Activated T-helper 9 cell treated with anti-CD3 and anti-CD28 coated beads, Interleukin-2, amount 50 U/mL, for 16 hours (primary cell): ENCODE measurements around the gene NRXN2.
"Not testable (repeated sequence)": the region's sequence is repeated elsewhere in the genome, so short reads cannot be mapped to it uniquely, and the experiment has no call there.

Source experiments
- DNase-seq: peaks from one replicate; pipeline ENCODE4 v3.0.0-alpha.2; 2020; ENCODE audit warnings: low read depth

NRXN2 gene

DNA sequence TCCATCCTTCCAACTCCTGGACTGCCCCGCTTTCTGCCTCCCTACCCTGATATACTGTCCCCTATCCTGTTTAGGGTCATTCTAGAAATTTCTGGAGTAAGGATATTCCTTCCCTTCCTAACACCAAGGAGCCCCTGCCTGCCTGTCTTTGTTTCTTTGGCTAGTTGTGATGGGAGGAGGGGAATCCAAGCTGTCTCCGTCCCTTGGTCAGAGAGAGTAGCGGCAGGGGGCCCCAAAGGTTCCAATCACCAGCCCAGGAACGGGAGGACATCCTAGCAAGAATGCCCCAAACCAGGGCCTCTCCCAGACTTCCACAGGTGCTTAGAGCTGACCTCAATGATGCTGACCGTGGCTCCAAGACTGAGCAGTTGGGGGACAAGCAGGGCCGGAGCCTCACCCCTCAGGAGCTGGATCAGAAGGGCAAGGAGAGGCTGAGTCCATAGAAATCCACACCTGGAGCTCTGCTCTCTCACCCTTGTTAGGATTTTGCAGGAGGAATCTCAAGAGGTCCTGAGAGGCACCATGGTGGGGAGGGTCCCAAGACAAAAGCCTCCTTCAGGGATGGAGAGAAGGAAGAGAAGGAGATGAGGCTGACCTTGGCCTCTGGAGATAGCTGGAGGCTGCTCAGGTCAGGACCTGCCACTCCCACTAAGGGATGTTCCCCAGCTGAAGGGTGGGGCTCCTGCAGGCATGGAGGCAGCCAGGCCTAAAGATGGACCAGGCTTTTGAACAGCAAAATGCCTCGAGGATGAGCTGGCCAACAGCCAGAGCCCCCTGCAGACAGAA, 118.3 kb downstream of the NRXN2 start:
- DNase-seq: no peak

GRCh38 chr11:64603411-64604110, 119.4 kb downstream of the NRXN2 start:
- no peak for DNase-seq

- no peak for DNase-seq
Observed at GRCh38 chr11:64602466-64603070, 120.4 kb downstream of the NRXN2 start.

DNA sequence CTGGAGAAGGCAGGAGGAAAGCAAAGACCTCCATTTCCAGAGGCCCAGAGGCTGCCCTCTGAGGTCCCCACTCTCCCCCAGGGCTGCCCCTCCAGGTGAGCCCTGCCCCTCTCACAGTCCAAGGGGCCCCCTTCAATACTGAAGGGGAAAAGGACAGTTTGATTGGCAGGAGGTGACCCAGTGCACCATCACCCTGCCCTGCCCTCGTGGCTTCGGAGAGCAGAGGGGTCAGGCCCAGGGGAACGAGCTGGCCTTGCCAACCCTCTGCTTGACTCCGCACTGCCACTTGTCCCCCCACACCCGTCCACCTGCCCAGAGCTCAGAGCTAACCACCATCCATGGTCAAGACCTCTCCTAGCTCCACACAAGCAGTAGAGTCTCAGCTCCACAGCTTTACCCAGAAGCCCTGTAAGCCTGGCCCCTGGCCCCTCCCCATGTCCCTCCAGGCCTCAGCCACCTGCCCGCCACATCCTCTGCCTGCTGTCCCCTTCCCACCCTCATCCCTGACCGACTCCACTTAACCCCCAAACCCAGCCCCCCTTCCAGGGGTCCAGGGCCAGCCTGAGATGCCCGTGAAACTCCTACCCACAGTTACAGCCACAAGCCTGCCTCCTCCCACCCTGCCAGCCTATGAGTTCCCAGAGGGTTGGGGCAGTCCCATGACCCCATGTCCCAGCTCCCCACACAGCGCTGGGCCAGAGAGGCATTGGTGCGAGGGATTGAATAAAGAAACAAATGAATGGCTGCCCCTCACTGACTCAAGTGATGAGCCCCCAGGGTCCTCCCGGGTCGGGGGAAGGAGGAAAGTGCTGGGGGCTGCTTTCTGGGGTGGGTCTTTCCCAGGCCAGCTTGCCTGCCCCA, 121.2 kb downstream of the NRXN2 start:
- DNase-seq: no peak

GRCh38 chr11:64600281-64600992, 122.6 kb downstream of the NRXN2 start:
- no peak for DNase-seq

DNA sequence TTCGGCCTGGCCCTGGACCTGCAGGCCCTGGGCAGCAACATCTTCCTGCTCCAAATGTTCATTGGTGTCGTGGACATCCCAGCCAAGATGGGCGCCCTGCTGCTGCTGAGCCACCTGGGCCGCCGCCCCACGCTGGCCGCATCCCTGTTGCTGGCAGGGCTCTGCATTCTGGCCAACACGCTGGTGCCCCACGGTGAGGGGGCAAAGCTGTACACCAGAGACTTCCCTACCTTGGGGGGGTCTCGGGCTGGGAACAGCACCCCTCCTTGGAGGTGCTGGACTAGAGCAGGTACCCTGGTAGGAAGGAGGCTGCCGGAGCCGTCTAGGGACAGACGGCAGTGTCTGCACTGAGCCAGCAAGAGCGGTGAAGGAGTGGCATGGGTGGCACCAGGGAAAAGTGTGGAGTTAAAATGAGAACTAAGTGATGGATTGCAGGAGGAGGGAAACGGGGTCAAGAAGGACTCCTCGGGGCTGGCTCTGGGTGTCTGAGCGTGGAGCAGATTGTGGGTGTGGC, 123.2 kb downstream of the NRXN2 start:
- no peak for DNase-seq

- no peak for DNase-seq
Observed at GRCh38 chr11:64598797-64599697, 124.0 kb downstream of the NRXN2 start.

DNA sequence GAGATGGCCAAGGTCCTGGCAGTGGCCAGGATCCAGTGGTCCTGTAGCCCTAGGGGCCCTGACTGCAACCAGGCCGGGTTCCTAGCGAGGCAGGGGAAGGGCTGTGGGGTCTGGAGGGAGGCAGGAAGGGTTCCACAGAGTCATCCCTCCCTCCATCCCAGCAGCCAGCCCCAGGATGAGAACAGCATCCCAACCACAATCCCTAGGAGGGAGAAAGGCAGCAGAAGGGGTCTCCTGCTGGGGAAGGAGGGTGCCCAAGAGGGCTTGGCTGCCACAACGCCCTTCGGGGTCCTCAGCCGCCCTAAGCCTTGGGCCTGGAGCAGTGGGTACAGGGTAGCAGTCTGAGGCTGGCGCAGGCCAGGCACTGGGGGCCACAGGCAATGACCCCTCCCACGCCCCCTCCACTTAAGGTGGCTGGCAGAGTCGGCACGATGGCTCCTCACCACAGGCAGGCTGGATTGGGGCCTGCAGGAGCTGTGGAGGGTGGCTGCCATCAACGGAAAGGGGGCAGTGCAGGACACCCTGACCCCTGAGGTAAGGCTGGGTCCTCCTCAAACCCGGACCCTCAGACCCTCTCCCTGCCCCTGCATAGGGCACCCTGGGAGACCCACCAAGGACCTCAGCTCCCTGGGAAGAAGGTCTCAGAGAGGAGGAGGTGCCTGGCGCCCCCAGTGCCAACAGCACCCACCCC, 124.7 kb downstream of the NRXN2 start:
- no peak for DNase-seq

DNA sequence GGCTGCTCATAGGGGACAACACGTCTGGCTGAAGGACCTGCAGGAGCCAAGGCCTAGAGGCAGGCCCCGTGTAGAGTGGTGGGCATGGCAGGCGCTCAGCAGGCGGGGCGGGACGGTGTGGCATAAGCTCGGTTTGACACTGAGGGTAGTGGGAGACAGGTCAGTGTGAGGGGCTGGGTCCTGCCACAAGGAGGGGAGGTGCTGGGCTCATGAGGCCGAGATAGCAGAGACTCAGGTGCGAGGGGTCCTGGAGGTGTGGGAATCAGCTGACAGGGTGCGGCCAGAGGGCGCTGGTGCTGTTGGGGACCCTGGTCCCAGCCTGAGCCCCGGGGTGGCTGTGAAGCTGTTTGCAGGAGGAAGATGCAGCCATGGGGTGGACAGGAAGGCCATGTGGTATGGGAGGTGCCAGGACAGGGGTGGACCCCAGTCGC, 125.3 kb downstream of the NRXN2 start:
- DNase-seq: no peak

DNA sequence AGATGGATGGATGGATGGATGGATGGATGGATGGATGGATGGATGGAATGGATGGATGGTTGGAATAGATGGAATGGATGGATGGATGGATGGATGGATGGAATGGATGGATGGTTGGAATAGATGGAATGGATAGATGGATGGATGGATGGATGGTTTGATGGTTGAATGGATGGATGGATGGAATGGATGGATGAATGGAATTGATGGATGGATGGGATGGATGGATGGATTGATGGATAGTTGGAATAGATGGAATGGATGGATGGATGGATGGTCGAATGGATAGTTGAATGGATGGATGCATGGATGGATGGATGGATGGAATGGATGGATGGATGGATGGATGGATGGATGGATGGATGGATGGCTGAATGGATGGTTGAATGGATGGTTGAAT, 127.1 kb downstream of the NRXN2 start:
- not testable (repeated sequence) for DNase-seq

DNA sequence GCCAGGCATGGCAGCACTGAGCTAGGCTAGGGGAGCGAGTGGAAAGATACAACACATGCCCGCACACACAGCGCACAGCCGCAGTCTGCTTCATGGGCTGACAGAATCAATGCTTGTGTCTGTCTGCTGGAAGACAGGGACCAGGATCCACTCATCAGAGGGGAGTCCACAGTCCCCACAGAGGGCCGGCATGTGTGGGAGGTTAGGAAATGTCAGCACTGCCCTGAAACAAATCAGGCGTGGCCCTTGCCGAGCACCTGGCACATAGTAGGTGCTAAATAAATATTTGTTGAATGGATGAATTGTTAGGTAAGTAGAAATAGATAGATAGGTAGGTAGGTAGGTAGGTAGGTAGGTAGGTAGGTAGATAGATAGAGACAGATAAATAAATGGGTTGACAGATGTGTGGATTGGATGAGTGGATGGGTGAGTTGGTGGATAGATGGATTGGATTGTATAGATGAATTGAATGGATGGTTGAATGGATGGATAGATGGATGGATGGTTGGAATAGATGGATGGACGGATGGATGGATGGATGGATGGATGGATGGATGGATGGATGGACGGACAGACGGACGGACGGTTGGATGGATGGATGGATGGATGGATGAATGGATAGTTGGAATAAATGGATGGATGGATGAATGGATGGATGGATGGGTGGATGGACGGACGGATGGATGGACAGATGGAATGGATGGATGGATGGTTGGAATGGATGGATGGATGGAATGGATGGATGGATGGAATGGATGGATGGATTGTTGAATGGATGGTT, 128.6 kb downstream of the NRXN2 start:
- DNase-seq: no peak

DNA sequence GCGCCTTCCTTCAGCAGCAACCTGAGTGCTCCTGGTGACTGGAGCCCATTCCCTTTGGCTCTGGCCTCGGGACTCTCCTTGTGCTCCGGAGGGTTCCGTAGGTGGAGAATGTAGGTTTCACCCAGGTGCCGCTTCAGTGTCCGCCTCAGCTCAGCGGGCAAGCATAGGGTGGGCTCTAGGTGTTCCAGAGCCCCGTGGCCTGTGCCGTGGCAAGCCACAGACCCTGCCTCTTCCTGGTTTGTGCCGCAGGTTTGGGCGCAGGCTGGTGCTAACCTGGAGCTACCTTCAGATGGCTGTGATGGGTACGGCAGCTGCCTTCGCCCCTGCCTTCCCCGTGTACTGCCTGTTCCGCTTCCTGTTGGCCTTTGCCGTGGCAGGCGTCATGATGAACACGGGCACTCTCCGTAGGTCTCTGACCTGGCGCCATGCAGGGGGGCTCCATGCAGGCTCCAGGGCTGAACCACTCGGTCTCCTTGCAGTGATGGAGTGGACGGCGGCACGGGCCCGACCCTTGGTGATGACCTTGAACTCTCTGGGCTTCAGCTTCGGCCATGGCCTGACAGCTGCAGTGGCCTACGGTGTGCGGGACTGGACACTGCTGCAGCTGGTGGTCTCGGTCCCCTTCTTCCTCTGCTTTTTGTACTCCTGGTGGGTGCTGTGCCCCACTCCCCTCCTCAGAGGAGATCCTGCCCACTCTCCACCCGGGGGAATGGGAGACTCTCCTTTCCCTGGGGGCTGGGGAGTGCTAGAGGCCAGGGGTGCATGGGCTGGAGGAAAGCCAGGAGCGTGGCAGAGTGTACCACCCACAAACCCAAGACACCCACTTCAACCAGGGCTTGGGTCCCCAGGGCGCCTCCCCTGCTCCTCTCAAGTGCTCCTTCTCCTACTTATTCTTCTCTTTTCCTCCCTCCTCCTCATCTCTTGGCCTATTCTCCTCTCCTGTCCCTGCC, 129.6 kb downstream of the NRXN2 start:
- DNase-seq: no peak

- DNase-seq: no peak
Observed at GRCh38 chr11:64592656-64593055, 130.3 kb downstream of the NRXN2 start.

DNA sequence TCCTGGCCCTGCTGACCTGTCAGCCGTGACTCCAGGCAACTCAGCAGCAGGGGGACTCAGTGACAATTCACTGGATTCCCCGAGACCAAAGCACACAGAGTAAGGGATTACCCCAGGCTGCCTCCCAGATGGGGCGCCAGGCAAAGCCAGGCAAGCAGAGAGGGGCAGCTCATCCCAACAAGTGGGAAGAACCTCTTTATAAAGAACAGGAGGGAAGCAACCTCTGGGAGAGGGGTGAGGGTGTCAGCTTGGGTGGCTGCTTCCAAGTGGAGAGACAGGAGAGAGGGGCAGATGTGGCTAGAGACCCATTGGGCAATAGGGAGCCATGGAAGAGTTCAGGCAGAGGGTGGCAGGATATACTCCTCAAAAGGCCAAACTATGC, 130.8 kb downstream of the NRXN2 start:
- no peak for DNase-seq

DNA sequence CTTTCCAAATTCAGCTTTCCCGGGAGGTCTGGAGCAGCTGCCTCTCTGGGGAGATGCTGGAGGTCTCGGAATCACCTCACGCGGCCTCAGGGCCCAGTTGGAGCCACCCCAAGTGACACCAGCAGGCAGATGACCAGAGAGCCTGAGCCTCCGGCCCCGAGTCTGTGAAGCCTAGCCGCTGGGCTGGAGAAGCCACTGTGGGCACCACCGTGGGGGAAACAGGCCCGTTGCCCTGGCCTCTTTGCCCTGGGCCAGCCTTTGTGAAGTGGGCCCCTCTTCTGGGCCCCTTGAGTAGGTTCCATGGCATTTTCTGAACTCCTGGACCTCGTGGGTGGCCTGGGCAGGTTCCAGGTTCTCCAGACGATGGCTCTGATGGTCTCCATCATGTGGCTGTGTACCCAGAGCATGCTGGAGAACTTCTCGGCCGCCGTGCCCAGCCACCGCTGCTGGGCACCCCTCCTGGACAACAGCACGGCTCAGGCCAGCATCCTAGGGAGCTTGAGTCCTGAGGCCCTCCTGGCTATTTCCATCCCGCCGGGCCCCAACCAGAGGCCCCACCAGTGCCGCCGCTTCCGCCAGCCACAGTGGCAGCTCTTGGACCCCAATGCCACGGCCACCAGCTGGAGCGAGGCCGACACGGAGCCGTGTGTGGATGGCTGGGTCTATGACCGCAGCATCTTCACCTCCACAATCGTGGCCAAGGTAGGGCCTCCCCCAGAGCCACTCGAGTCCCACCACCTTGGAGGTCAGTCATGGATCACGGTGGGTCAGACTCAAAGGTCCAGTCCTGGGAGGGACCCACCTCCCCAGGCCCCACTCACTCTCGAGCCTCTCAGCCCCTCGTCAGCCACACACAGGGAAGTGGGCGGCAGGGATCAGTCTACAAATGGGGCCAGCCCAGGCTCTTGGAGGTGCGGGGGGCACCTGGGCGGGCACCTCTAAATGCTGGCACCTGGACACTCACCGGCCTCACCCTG, 131.5 kb downstream of the NRXN2 start:
- DNase-seq: no peak

- DNase-seq: no peak
Observed at GRCh38 chr11:64590763-64591221, 132.2 kb downstream of the NRXN2 start, which contains the start of gene SLC22A12. SLC22A12 (plus strand) TSS chr11:64591220; CDS start chr11:64591557, 337 bp downstream.
